Sigmoid colon (tissue), 7 donors: Measurements from ENCODE around the gene TPMT. TPM values are rescaled to one million over a fixed set of nuclear protein-coding genes. Genes with fewer than 3 reads are reported as not detected.

Experiments
- DNase-seq: peaks from one replicate; pipeline ENCODE4 v3.0.0-alpha.2; 2019
- H3K27ac ChIP-seq, 4 donors: fragments of 200-600 bp; sonication (generic); one replicate each; pipeline ENCODE4 v1.5.1; 2016 to 2019; ENCODE audit warnings: mild to moderate bottlenecking in 1 of 4
- H3K27me3 ChIP-seq, 3 donors: fragments of 200-600 bp; sonication (generic); one replicate each; pipeline ENCODE4 v1.5.1; 2019; ENCODE audit warnings: mild to moderate bottlenecking in 1 of 3
- H3K36me3 ChIP-seq, 4 donors: fragments of 200-600 bp; sonication (generic); one replicate each; pipeline ENCODE4 v1.5.1; 2016 to 2019
- H3K4me1 ChIP-seq, 4 donors: fragments of 200-600 bp; sonication (generic); one replicate each; pipeline ENCODE4 v1.5.1; 2017 to 2019
- H3K4me3 ChIP-seq, 4 donors: fragments of 200-600 bp; sonication (generic); one replicate each; pipeline ENCODE4 v1.5.1; 2017 to 2019; ENCODE audit warnings: mild to moderate bottlenecking in 2 of 4, moderate library complexity in 1 of 4
- H3K9me3 ChIP-seq, 4 donors: fragments of 200-600 bp in 3 of 4; sonication (generic) in 3 of 4; one replicate each; pipeline versions ENCODE4 v1.5.1 to v1.6.1; 2013 to 2019
- CTCF ChIP-seq, 4 experiments: fragments of 450-650 bp in 3 of 4; fragments of 200-600 bp in 1 of 4; IDR thresholded peaks; one replicate each; pipeline ENCODE4 v1.5.1; 2016 to 2019; ENCODE audit warnings: antibody characterized with exemption in 4 of 4, mild to moderate bottlenecking in 3 of 4, moderate library complexity in 2 of 4
- EP300 ChIP-seq, 4 donors: sonication (generic); formaldehyde crosslinking; IDR thresholded peaks; one replicate each; pipeline ENCODE4 v1.6.1; 2017; ENCODE audit warnings: antibody characterized with exemption in 4 of 4
- POLR2A ChIP-seq, 2 donors: fragments of 450-650 bp; IDR thresholded peaks; one replicate each; pipeline ENCODE4 v1.6.1; 2016; ENCODE audit warnings: antibody characterized with exemption in 2 of 2, mild to moderate bottlenecking in 2 of 2, moderate library complexity in 2 of 2
- POLR2AphosphoS5 ChIP-seq, 4 donors: sonication (generic); formaldehyde crosslinking; IDR thresholded peaks; one replicate each; pipeline ENCODE4 v1.6.1; 2017; ENCODE audit warnings: antibody characterized with exemption in 4 of 4
- WGBS, 2 donors: extraction: QIAGEN DNeasy Blood & Tissue Kit; methylation state at CpG; one replicate each; pipeline ENCODE4 v1.1.7; 2013; 5-methylcytosine and 5-hydroxymethylcytosine counted together
- intact Hi-C: fragments of 100-400 bp; cut with DNase I; formaldehyde crosslinking; loops from one replicate; pipeline ENCODE4 v1.15.1; 2023
- polyA plus RNA-seq, 3 donors: library from polyadenylated mRNA; stranded (reverse); fragments of 200-250 nt; gene quantifications; one replicate each; pipeline ENCODE4 v1.2.3, GENCODE V29; 2013
- total RNA-seq, 4 donors: library from RNA; depleted of rRNA; stranded (reverse); fragments of >200 nt; gene quantifications; one replicate each; pipeline ENCODE4 v1.1.0, GENCODE V29; 2016
- donor health status: healthy with polysubstance abuse.
- donor health status: Bipolar disorder and iron deficiency.
- donor health status: healthy.

Gene TPMT
- total and polyA plus RNA-seq, 7 donors, result 6.6 to 131 (median 11.1) TPM

GRCh38 chr6:18102783-18103509 is 51.9 kb downstream of the TPMT start:
- intact Hi-C loops, result no loop called here
- no peak for DNase-seq
- WGBS, 2 donors, result 92% methylated on average over 6 of the region's 6 CpGs
- Histone ChIP-seq H3K36me3 (no peaks in the 10 kb centered on the region), H3K27ac (no peak overlapping the region), H3K4me3 (no peak overlapping the region), H3K27me3 (no peaks in the 10 kb centered on the region), H3K4me1 (no peaks in the 10 kb centered on the region), H3K9me3 (peaks cover 0 to 5% (median 4%) of the 10 kb centered on the region in 4 donors)
- TF ChIP-seq POLR2AphosphoS5 (IDR thresholded peaks at IDR 0.05) (no peak), POLR2A (IDR thresholded peaks at IDR 0.05) (no peak), CTCF (IDR thresholded peaks at IDR 0.05) (no peak), EP300 (IDR thresholded peaks at IDR 0.05) (no peak)

DNA sequence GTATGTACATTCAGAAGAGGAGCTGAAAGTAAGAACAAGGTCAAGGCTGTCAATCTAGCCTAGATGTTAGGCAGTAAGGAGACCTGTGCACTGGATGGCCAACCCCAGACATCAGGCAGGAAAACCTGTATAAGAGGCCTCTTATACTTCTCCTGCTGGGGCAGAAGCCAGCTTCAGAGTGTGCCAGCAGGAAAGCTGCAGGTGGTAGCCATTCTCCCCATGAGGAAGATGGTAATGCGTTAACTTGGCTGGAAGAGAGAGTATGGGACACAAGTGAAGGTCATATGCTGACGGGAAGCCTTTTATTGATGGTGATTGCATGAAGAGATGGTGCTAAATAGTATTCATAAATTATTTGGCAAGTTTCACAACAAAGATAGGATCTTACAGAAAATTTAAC is 53.0 kb downstream of the TPMT start:
- no peaks in the 10 kb centered on the region for H3K27me3 ChIP-seq
- no peak overlapping the region for H3K4me3 ChIP-seq
- H3K27ac ChIP-seq, result no peak overlapping the region
- no peaks in the 10 kb centered on the region for H3K9me3 ChIP-seq
- TF ChIP-seq POLR2AphosphoS5 (IDR thresholded peaks at IDR 0.05) (no peak), CTCF (IDR thresholded peaks at IDR 0.05) (no peak), POLR2A (IDR thresholded peaks at IDR 0.05) (no peak), EP300 (IDR thresholded peaks at IDR 0.05) (no peak)
- DNase-seq, result no peak
- H3K4me1 ChIP-seq, result no peaks in the 10 kb centered on the region
- 92 to 98% methylated on average over 2 of the region's 2 CpGs for WGBS, 2 donors
- H3K36me3 ChIP-seq, result no peaks in the 10 kb centered on the region
- intact Hi-C loops, result no loop called here

DNA sequence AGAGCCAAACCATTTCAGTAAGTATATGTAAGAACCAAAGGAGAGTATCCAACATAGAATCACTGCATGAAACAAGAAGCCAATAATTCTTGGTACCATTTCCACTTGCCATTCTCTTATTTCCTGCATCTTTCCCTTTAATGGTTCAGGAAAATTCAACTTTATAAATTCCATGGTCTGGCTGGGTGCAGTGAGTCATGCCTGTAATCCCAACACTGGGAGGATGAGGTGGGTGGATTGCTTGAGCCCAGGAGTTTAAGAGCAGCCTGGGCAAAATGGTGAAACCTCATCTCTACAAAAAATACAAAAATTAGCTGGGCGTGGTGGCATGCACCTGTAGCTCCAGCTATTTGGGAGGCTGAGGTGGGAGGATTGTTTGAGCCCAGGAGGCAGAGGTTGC is 53.6 kb downstream of the TPMT start:
- H3K9me3 ChIP-seq, result no peaks in the 10 kb centered on the region
- H3K4me1 ChIP-seq, result no peaks in the 10 kb centered on the region
- no peak overlapping the region for H3K27ac ChIP-seq
- WGBS, 2 donors, result 77 to 87% methylated on average over 1 of the region's 1 CpG
- no peak overlapping the region for H3K4me3 ChIP-seq
- intact Hi-C loops, result no loop called here
- TF ChIP-seq POLR2A (IDR thresholded peaks at IDR 0.05) (no peak), CTCF (IDR thresholded peaks at IDR 0.05) (no peak), EP300 (IDR thresholded peaks at IDR 0.05) (no peak), POLR2AphosphoS5 (IDR thresholded peaks at IDR 0.05) (no peak)
- no peaks in the 10 kb centered on the region for H3K27me3 ChIP-seq
- no peak for DNase-seq
- H3K36me3 ChIP-seq, result no peaks in the 10 kb centered on the region

DNA sequence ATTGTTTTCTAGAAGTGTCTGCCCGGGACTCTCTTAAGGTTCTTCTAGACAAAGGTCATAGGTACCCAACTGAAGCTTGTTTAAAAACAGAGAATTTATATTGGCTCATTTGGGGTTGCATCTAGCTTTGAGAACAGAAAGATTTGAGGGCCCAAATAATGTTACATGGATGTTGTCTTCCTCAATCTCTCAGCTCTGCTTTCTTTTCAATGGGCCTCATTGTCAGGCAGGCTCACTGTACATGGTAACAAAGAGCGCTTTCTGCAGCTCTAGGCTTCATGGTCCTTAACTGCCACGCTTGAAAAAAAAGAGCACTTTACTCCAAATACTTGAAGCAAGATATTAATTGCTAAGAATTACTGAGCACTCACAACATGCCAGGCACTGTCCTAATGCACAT is 54.6 kb downstream of the TPMT start:
- 78 to 93% methylated on average over 3 of the region's 3 CpGs for WGBS, 2 donors

More for the DNA sequence above, 54.6 kb downstream of the TPMT start:
- Histone ChIP-seq H3K4me1 (no peaks in the 10 kb centered on the region), H3K4me3 (no peak overlapping the region), H3K27ac (no peak overlapping the region), H3K9me3 (no peaks in the 10 kb centered on the region), H3K27me3 (no peaks in the 10 kb centered on the region), H3K36me3 (no peaks in the 10 kb centered on the region)
- DNase-seq, result no peak
- intact Hi-C loops, result no loop called here
- TF ChIP-seq POLR2A (IDR thresholded peaks at IDR 0.05), result no peak
- TF ChIP-seq EP300 (IDR thresholded peaks at IDR 0.05), result no peak
- no peak for TF ChIP-seq CTCF (IDR thresholded peaks at IDR 0.05)
- TF ChIP-seq POLR2AphosphoS5 (IDR thresholded peaks at IDR 0.05), result no peak
